ENCODE data around the gene NEK8.

GRCh38 chr17:28747801-28748750, 19.5 kb downstream of the NEK8 start:
- TF ChIP-seq EZH2phosphoT487 (conservative IDR thresholded peaks at IDR 0.05; ENCODE audit: low read length) (no peak), CTCF (IDR thresholded peaks at IDR 0.05; ENCODE audit: insufficient read depth, low read length, poor library complexity, severe bottlenecking) (no peak)

All from SU-DHL-6 (cell line).